Panc1 (cell line): ENCODE data around the gene CATSPER3. TPM values are rescaled to one million over a fixed set of nuclear protein-coding genes. Genes with fewer than 3 reads are reported as not detected.

ENCODE experiments used
- ATAC-seq: fragments of 200-7000 bp; cut with Tn5 transposase; 2 replicates; pipeline ENCODE4 v1.9.1; 2020; ENCODE audit warnings: mild to moderate bottlenecking, moderate library complexity
- BruUV-seq: library from RNA; stranded (reverse); fragments of 400-500 nt; replicated peaks from 2 replicates; lab custom pipeline; 2021; lab: Mats Ljungman, UMichigan
- CTCF ChIA-PET: fragments of 300-600 bp; sonication (Branson Sonifier 250); formaldehyde crosslinking; loops from one replicate; lab custom pipeline; 2022; ENCODE audit warnings: antibody characterized with exemption; lab: Charles Lee
- POLR2A ChIA-PET: fragments of 300-600 bp; sonication (Branson Sonifier 250); formaldehyde crosslinking; loops from one replicate; lab custom pipeline; 2022; ENCODE audit warnings: antibody characterized with exemption; lab: Charles Lee
- DNase-seq: peaks from one replicate; pipeline ENCODE4 v3.0.0-alpha.2; 2010; ENCODE audit warnings: low read depth, low spot score
- H3K27ac ChIP-seq: 2 replicates; pipeline ENCODE4 v1.5.1; 2011; ENCODE audit warnings: mild to moderate bottlenecking, low read length, inconsistent platforms
- H3K27me3 ChIP-seq: fragments of 200-500 bp; sonication (Bioruptor generic); 2 replicates; pipeline ENCODE4 v1.6.0; 2014; ENCODE audit warnings: low read length, inconsistent platforms; ENCODE audit not compliant: control insufficient read depth, insufficient read depth
- H3K36me3 ChIP-seq: fragments of 200-500 bp; sonication (Bioruptor generic); 2 replicates; pipeline ENCODE4 v1.5.1; 2014; ENCODE audit warnings: inconsistent platforms, mild to moderate bottlenecking, low read length, moderate library complexity; ENCODE audit not compliant: control insufficient read depth, insufficient read depth
- H3K4me1 ChIP-seq: 2 replicates; pipeline ENCODE4 v1.5.1; 2011; ENCODE audit warnings: inconsistent platforms, mild to moderate bottlenecking, low read length, moderate library complexity; ENCODE audit not compliant: control insufficient read depth, insufficient read depth
- H3K4me3 ChIP-seq, 2 experiments: 2 replicates each; pipeline ENCODE4 v1.5.1; 2011 to 2012; ENCODE audit warnings: low read depth in 2 of 2, low read length in 2 of 2, mild to moderate bottlenecking in 2 of 2, inconsistent platforms in 1 of 2, moderate library complexity in 1 of 2
- H3K9me3 ChIP-seq: fragments of 200-500 bp; sonication (Bioruptor generic); 2 replicates; pipeline ENCODE4 v1.5.1; 2014; ENCODE audit warnings: low read depth, mild to moderate bottlenecking, inconsistent platforms, low read length, moderate library complexity; ENCODE audit not compliant: control insufficient read depth, insufficient read depth
- CTCF ChIP-seq: fragments of 450-650 bp; IDR thresholded peaks from 2 replicates; pipeline ENCODE4 v1.5.1; 2017; ENCODE audit warnings: mild to moderate bottlenecking
- POLR2AphosphoS5 ChIP-seq: IDR thresholded peaks from 2 replicates; pipeline ENCODE4 v1.6.1; 2012; ENCODE audit warnings: mild to moderate bottlenecking, low read depth, low read length, moderate library complexity
- REST ChIP-seq, 2 experiments: IDR thresholded peaks; 2 replicates each; pipeline ENCODE4 v1.6.1; 2011 to 2012; ENCODE audit warnings: low read depth in 2 of 2, control low read depth in 1 of 2, low read length in 1 of 2, mild to moderate bottlenecking in 1 of 2, moderate library complexity in 1 of 2; ENCODE audit not compliant: insufficient read depth in 1 of 2
- SIN3A ChIP-seq: IDR thresholded peaks from 2 replicates; pipeline ENCODE4 v1.6.1; 2012; ENCODE audit warnings: low read depth, mild to moderate bottlenecking, low read length, moderate library complexity, borderline replicate concordance; ENCODE audit not compliant: insufficient read depth
- TCF7L2 ChIP-seq: IDR thresholded peaks from 2 replicates; pipeline ENCODE4 v1.6.1; 2011; ENCODE audit warnings: mild to moderate bottlenecking, low read depth, low read length, inconsistent platforms
- in situ Hi-C: cut with HindIII; loops from 2 replicates; pipeline ENCODE4 v1.10.0; 2016; ENCODE audit warnings: low sequenced_read_pairs, low pct_unique_long_range_greater_than_20kb
- intact Hi-C: fragments of 100-400 bp; cut with micrococcal nuclease; formaldehyde crosslinking; loops from one replicate; pipeline ENCODE4 v1.10.0; 2022; ENCODE audit not compliant: unreplicated experiment
- total RNA-seq: library from RNA; stranded (reverse); gene quantifications from one replicate; pipeline ENCODE4 v1.2.1, GENCODE V29; 2021; ENCODE audit not compliant: unreplicated experiment

The CATSPER3 gene
- total RNA-seq, 1 experiment from 2014 or later = 0.69 TPM

GRCh38 chr5:134944630-134945029 is 23.1 kb upstream of the CATSPER3 start:
- no peak for ATAC-seq
- no peaks in the 10 kb centered on the region for H3K4me1 ChIP-seq
- CTCF ChIA-PET = no interaction called here
- no peaks in the 10 kb centered on the region for H3K36me3 ChIP-seq
- no peak for TF ChIP-seq POLR2AphosphoS5
- TF ChIP-seq CTCF = no peak
- no peak for TF ChIP-seq SIN3A
- TF ChIP-seq REST (IDR thresholded peaks at IDR 0.05; ENCODE audit: insufficient read depth in 1 of 2, low read depth in 2 of 2, low read length in 1 of 2) = no peak
- no peak for TF ChIP-seq TCF7L2
- in situ Hi-C loops (no loop called here), intact Hi-C loops (no loop called here)
- no peak overlapping the region for H3K4me3 ChIP-seq
- H3K9me3 ChIP-seq = no peaks in the 10 kb centered on the region
- H3K27me3 ChIP-seq = no peaks in the 10 kb centered on the region
- no peak overlapping the region for H3K27ac ChIP-seq
- BruUV-seq = no TSS peak
- POLR2A ChIA-PET = no interaction called here
- DNase-seq = no peak

- Histone ChIP-seq H3K36me3 (no peaks in the 10 kb centered on the region), H3K4me1 (no peaks in the 10 kb centered on the region), H3K9me3 (no peaks in the 10 kb centered on the region), H3K27me3 (no peaks in the 10 kb centered on the region), H3K4me3 (no peak overlapping the region), H3K27ac (no peak overlapping the region)
- intact Hi-C loops (no loop called here), in situ Hi-C loops (no loop called here)
- CTCF ChIA-PET = no interaction called here
- no peak for DNase-seq
- BruUV-seq = no TSS peak
- TF ChIP-seq TCF7L2 (no peak), REST (IDR thresholded peaks at IDR 0.05; ENCODE audit: insufficient read depth in 1 of 2, low read depth in 2 of 2, low read length in 1 of 2) (no peak)
- POLR2A ChIA-PET = no interaction called here
- no peak for ATAC-seq
Measured at GRCh38 chr5:134945041-134945440, 22.7 kb upstream of the CATSPER3 start.
